GM12878 (cell line): Measurements from ENCODE around the gene CD82. TPM values are rescaled to one million over a fixed set of nuclear protein-coding genes. Genes with fewer than 3 reads are reported as not detected.

Experiments
- EP300 ChIP-seq, 2 experiments: fragments of 150-350 bp in 1 of 2; IDR thresholded peaks; 2 replicates each; pipeline ENCODE4 v1.6.1; 2011 to 2012; ENCODE audit warnings: low read depth in 2 of 2, low read length in 2 of 2, borderline replicate concordance in 1 of 2, improper control_type of control experiment in 1 of 2, inconsistent platforms in 1 of 2; ENCODE audit not compliant: control insufficient read depth in 1 of 2
- ETV6 ChIP-seq, 2 experiments: fragments of 450-650 bp in 1 of 2; IDR thresholded peaks in 1 of 2; conservative IDR thresholded peaks in 1 of 2; 2 replicates each; pipeline ENCODE4 v1.6.1; 2014; ENCODE audit warnings: antibody characterized with exemption in 1 of 2, borderline replicate concordance in 1 of 2, low read depth in 1 of 2, mild to moderate bottlenecking in 1 of 2, moderate library complexity in 1 of 2
- GATAD2B ChIP-seq: fragments of 450-650 bp; conservative IDR thresholded peaks from 2 replicates; pipeline ENCODE4 v1.6.1; 2017; ENCODE audit warnings: low read depth, mild to moderate bottlenecking, moderate library complexity
- HDAC6 ChIP-seq: fragments of 200-600 bp; sonication (generic); IDR thresholded peaks from one replicate; pipeline ENCODE4 v1.8.0; 2017; ENCODE audit warnings: antibody characterized with exemption; ENCODE audit not compliant: unreplicated experiment
- MTA3 ChIP-seq: IDR thresholded peaks from 2 replicates; pipeline ENCODE4 v1.6.1; 2012; ENCODE audit warnings: low read length, inconsistent platforms, borderline replicate concordance
- NR2F1 ChIP-seq: fragments of 450-650 bp; conservative IDR thresholded peaks from 2 replicates; pipeline ENCODE4 v1.6.1; 2017; ENCODE audit warnings: mild to moderate bottlenecking
- PML ChIP-seq: IDR thresholded peaks from 2 replicates; pipeline ENCODE4 v1.6.1; 2012; ENCODE audit warnings: low read length, inconsistent platforms
- RCOR1 ChIP-seq: conservative IDR thresholded peaks from 2 replicates; pipeline ENCODE4 v1.6.1; 2012; ENCODE audit warnings: low read depth, low read length, improper control_type of control experiment
- RELA ChIP-seq: fragments of 450-650 bp; IDR thresholded peaks from 2 replicates; pipeline ENCODE4 v1.8.0; 2014; ENCODE audit warnings: borderline replicate concordance; ENCODE audit not compliant: partially characterized antibody
- RUNX3 ChIP-seq: IDR thresholded peaks from 2 replicates; pipeline ENCODE4 v1.6.1; 2012; ENCODE audit warnings: low read length, inconsistent platforms
- WRNIP1 ChIP-seq: IDR thresholded peaks from 2 replicates; pipeline ENCODE4 v1.6.1; 2011; ENCODE audit warnings: low read depth, low read length, improper control_type of control experiment, borderline replicate concordance
- polyA plus RNA-seq, 11 experiments: library from polyadenylated mRNA; depleted of rRNA in 4 of 11; unstranded in 6 of 11; stranded (reverse) in 5 of 11; fragments of >200 nt; fragmentation: Nextera tagmentation in 4 of 11; fragmentation: Illumina TruSeq in 1 of 11; extraction: Ambion mirVana in 4 of 11; extraction: Trizol in 1 of 11; gene quantifications; 1 replicate in 1 of 11; 2 replicates in 10 of 11; pipeline versions ENCODE4 v1.2.1 to v1.2.3, GENCODE V29; 2011 to 2016; ENCODE audit warnings: inconsistent platforms in 2 of 11, missing spikeins in 2 of 11, low read depth in 1 of 11
- total RNA-seq, 4 experiments: library from RNA; depleted of rRNA in 3 of 4; stranded (reverse); fragments of >200 nt in 3 of 4; fragmentation: Illumina TruSeq in 1 of 4; extraction: Trizol in 1 of 4; gene quantifications; 2 replicates each; pipeline versions ENCODE4 v1.2.1 to v1.2.3, GENCODE V29; 2013 to 2021
- TF ChIP-seq, protein P1 (sequence below): fragments of 450-650 bp; IDR thresholded peaks from 2 replicates; pipeline ENCODE4 v1.6.1; 2017; ENCODE audit warnings: low read depth, mild to moderate bottlenecking, moderate library complexity
- TF ChIP-seq, protein P2 (sequence below): fragments of 450-650 bp; IDR thresholded peaks from 2 replicates; pipeline ENCODE4 v1.6.1; 2017; ENCODE audit warnings: mild to moderate bottlenecking, moderate library complexity
- TF ChIP-seq, protein P3 (sequence below): fragments of 150-350 bp; IDR thresholded peaks from 2 replicates; pipeline ENCODE4 v1.6.1; 2016; ENCODE audit warnings: low read depth, low read length
- TF ChIP-seq, protein P4 (sequence below): fragments of 450-650 bp; IDR thresholded peaks from 2 replicates; pipeline ENCODE4 v1.6.1; 2017; ENCODE audit warnings: antibody characterized with exemption, mild to moderate bottlenecking, moderate library complexity

Gene CD82
- total and polyA plus RNA-seq, 10 of the 15 experiments (the other 5 are each of a cell fraction or from before 2014, with no cell fraction given) = 5.2 to 180 (median 84.7) TPM

DNA sequence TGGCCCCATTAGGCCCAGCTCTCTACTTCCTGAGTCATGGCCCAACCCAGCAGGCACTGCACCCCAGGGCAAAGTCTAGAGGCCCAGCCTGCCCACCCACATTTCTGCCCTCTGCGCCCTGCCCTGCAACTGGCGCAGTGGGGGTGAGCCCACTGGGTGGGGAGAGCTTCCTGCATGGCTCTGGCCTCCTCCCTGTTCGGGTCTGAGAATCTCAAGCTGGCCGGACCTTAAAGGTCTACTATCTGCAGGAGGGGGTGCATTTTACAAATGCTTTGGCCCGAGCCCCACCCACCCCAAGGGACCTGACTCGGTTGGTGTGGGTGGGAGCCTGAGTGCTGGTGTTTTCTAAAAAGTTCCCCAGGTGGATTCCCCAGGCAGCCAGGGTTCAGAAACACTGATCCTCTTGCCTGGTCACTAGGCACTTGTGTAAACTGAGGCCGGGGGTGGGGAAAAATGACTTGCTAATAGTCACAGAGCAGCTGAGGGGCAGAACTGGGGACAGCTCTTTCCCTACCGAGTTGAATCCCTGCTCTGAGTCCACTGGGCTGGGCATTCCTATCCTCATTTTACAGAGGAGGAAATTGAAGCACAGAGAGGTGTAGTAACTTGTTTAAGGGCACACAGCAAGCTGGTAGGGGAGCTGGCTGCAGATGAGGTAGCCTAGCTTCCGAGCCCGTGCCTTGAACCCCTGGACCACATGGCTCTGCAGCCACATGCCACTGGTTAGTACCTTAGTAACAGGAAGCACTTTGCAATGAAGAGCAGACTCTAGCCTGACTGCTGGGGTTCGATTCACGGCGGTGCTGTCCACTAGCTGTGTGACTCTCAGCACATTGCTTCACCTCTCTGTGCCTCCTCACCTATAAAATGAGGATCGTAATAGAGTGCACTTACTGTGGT, 36.3 kb downstream of the CD82 start (continued):
- TF ChIP-seq, protein P1, sequence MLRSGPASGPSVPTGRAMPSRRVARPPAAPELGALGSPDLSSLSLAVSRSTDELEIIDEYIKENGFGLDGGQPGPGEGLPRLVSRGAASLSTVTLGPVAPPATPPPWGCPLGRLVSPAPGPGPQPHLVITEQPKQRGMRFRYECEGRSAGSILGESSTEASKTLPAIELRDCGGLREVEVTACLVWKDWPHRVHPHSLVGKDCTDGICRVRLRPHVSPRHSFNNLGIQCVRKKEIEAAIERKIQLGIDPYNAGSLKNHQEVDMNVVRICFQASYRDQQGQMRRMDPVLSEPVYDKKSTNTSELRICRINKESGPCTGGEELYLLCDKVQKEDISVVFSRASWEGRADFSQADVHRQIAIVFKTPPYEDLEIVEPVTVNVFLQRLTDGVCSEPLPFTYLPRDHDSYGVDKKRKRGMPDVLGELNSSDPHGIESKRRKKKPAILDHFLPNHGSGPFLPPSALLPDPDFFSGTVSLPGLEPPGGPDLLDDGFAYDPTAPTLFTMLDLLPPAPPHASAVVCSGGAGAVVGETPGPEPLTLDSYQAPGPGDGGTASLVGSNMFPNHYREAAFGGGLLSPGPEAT = peak; percentile 40; the same call in 1 of the 2 replicates
- TF ChIP-seq, protein P2, sequence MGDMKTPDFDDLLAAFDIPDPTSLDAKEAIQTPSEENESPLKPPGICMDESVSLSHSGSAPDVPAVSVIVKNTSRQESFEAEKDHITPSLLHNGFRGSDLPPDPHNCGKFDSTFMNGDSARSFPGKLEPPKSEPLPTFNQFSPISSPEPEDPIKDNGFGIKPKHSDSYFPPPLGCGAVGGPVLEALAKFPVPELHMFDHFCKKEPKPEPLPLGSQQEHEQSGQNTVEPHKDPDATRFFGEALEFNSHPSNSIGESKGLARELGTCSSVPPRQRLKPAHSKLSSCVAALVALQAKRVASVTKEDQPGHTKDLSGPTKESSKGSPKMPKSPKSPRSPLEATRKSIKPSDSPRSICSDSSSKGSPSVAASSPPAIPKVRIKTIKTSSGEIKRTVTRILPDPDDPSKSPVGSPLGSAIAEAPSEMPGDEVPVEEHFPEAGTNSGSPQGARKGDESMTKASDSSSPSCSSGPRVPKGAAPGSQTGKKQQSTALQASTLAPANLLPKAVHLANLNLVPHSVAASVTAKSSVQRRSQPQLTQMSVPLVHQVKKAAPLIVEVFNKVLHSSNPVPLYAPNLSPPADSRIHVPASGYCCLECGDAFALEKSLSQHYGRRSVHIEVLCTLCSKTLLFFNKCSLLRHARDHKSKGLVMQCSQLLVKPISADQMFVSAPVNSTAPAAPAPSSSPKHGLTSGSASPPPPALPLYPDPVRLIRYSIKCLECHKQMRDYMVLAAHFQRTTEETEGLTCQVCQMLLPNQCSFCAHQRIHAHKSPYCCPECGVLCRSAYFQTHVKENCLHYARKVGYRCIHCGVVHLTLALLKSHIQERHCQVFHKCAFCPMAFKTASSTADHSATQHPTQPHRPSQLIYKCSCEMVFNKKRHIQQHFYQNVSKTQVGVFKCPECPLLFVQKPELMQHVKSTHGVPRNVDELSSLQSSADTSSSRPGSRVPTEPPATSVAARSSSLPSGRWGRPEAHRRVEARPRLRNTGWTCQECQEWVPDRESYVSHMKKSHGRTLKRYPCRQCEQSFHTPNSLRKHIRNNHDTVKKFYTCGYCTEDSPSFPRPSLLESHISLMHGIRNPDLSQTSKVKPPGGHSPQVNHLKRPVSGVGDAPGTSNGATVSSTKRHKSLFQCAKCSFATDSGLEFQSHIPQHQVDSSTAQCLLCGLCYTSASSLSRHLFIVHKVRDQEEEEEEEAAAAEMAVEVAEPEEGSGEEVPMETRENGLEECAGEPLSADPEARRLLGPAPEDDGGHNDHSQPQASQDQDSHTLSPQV = no peak
- peak; percentile 72; the same call in 1 of the 2 replicates for TF ChIP-seq NR2F1
- TF ChIP-seq ETV6 (conservative IDR thresholded peaks at IDR 0.05 in 1 of 2, IDR thresholded peaks at IDR 0.05 in 1 of 2; ENCODE audit: borderline replicate concordance in 1 of 2, low read depth in 1 of 2) = no peak
- TF ChIP-seq WRNIP1 = 0 out of 2 replicates have a peak, but pooled peaks have one; percentile 89
- TF ChIP-seq, protein P3, sequence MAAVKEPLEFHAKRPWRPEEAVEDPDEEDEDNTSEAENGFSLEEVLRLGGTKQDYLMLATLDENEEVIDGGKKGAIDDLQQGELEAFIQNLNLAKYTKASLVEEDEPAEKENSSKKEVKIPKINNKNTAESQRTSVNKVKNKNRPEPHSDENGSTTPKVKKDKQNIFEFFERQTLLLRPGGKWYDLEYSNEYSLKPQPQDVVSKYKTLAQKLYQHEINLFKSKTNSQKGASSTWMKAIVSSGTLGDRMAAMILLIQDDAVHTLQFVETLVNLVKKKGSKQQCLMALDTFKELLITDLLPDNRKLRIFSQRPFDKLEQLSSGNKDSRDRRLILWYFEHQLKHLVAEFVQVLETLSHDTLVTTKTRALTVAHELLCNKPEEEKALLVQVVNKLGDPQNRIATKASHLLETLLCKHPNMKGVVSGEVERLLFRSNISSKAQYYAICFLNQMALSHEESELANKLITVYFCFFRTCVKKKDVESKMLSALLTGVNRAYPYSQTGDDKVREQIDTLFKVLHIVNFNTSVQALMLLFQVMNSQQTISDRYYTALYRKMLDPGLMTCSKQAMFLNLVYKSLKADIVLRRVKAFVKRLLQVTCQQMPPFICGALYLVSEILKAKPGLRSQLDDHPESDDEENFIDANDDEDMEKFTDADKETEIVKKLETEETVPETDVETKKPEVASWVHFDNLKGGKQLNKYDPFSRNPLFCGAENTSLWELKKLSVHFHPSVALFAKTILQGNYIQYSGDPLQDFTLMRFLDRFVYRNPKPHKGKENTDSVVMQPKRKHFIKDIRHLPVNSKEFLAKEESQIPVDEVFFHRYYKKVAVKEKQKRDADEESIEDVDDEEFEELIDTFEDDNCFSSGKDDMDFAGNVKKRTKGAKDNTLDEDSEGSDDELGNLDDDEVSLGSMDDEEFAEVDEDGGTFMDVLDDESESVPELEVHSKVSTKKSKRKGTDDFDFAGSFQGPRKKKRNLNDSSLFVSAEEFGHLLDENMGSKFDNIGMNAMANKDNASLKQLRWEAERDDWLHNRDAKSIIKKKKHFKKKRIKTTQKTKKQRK = no peak
- 0 out of 2 replicates have a peak, but pooled peaks have one; percentile 32 for TF ChIP-seq PML
- TF ChIP-seq GATAD2B = peak; percentile 84; the same call in 1 of the 2 replicates
- peak; percentile 40; the same call in 1 of the 2 replicates for TF ChIP-seq RUNX3
- TF ChIP-seq RELA = peak; percentile 23
- TF ChIP-seq EP300 (IDR thresholded peaks at IDR 0.05; ENCODE audit: borderline replicate concordance in 1 of 2, control insufficient read depth in 1 of 2, low read depth in 2 of 2, low read length in 2 of 2) = peak in 1 of 2 experiments; percentile 47; a peak in 1 of 4 replicates
- TF ChIP-seq, protein P4, sequence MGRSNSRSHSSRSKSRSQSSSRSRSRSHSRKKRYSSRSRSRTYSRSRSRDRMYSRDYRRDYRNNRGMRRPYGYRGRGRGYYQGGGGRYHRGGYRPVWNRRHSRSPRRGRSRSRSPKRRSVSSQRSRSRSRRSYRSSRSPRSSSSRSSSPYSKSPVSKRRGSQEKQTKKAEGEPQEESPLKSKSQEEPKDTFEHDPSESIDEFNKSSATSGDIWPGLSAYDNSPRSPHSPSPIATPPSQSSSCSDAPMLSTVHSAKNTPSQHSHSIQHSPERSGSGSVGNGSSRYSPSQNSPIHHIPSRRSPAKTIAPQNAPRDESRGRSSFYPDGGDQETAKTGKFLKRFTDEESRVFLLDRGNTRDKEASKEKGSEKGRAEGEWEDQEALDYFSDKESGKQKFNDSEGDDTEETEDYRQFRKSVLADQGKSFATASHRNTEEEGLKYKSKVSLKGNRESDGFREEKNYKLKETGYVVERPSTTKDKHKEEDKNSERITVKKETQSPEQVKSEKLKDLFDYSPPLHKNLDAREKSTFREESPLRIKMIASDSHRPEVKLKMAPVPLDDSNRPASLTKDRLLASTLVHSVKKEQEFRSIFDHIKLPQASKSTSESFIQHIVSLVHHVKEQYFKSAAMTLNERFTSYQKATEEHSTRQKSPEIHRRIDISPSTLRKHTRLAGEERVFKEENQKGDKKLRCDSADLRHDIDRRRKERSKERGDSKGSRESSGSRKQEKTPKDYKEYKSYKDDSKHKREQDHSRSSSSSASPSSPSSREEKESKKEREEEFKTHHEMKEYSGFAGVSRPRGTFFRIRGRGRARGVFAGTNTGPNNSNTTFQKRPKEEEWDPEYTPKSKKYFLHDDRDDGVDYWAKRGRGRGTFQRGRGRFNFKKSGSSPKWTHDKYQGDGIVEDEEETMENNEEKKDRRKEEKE = no peak
- no peak for TF ChIP-seq MTA3
- TF ChIP-seq RCOR1 = 0 out of 2 replicates have a peak, but pooled peaks have one; percentile 14
- no peak for TF ChIP-seq HDAC6
